ENCODE data around the gene KBTBD13.
"Not testable (repeated sequence)": the region's sequence is repeated elsewhere in the genome, so short reads cannot be mapped to it uniquely, and the experiment has no call there.

Gene KBTBD13

DNA sequence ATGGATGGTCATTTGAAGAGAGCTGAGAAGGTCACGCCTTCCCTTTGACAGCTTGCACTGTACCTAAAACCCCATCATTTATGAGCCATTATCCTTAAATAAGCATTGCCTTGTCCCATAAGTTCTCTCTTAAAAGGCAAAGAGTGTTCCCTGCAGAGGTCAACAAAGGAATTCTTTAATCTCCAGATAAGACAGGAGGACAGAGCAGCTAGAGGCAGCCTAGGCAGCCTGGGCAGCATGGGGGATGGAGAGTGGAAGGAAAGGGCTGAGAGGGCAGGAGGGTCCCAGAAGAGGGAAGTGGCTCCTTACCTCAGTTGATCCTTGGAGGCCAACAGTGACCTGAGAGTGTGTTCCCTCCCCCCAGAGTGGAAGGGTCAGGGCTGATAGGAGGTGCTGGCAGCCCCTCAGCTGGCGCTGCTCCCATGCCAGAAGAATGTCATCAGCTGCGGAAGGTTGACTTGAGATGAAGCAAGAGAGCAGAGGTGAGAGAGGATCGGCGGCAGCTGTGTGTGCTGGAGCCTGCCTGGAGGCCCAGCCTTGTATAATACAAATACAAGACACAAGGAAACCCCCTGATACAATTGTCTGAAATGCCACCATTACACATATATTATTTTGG is 12.8 kb downstream of the KBTBD13 start:
- DNase-seq (ENCODE audit: low spot score) = no peak

DNA sequence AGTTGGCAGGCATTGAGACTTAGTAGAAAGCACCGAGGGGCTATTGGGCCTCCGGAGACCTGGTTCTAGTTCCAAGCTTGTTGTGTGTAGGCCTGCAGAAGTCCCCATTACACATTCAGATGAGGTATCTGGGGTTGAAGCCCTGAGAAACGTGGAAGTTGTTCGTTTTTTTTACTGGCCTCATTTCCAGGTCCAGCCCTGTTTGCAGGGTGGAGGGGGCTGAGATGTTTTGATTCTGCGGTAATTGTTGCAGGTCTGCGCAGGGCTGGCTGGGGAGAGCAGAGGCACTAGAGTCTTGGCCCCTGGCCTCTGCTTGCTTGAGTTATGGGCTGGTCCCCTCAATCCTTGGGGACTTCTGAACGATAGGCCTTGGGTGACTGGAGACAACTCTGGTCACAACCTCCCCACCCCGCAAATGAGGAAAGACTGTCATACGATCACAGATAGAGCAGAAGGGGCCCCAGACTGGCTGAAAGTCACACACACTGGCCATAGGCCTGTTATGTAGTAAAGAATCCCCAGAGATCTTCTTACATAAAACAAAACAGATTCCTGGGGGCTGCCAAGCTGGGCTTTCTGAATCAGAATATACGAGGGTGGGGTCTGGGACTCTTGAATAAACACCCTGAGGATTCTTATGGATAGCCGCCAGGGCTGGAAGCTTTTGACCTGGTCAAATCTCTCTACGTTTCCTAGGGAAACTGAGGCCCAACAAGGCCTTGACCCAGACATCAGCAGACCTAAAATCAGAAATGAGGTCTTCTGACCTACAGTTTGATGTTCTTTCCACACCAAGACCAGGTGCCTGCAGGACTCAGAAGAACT is 15.6 kb downstream of the KBTBD13 start:
- no peak for DNase-seq (ENCODE audit: low spot score)

DNA sequence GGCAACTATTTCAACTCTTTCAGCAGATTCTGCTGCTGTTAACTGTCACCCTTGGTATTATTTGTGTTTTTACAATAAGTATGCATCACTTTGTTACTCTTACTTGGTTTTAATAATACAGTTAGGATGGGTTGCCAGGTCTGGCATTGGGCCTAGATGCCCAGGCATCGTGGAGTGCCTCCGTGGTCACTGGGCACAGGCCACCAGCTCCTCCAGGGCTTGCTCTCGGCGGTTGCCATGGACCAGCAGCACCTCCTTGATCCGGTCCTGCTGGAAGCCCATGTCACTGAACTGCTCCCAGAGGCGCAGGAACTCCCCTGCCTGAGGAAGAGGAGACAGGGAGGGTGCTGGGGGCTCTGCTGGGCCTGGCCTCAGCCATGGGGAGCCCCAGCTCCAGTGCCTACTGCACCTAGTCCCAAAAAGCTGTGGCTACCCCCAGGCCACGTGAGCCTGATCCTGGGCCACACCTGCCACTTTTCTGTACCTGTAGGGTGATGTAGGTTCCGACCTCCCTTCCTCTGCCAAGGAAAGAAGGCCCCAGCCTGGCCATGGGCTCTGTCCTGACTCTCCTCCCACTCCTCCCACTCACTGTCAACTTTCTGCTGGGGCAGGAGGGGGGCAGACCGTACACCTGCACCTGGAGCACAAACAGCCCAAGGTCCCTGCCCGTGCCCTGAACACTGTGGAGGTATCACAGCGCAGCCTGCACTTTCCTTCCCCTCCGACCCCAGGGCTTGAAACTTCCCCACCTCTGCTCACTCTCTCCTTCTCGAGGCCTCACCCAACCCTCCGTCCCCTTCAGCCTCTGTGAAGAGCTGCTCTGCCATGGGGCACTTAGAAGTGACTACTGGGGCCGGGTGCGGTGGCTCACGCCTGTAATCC is 16.6 kb downstream of the KBTBD13 start:
- no peak for DNase-seq (ENCODE audit: low spot score)

DNA sequence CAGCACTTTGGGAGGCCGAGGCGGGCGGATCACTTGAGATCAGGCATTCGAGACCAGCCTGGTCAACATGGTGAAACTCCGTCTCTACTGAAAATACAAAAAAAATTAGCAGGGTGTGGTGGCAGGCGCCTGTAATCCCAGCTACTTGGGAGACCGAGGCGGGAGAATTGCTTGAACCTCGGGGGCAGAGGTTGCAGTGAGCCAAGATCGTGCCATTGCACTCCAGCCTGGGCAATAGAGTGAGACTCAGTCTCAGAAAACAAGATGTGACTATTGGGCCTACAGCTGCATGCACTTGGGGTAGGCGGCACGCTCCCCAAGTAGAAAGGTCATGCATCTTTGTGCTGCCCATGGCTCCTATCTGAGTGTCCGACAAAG is 17.2 kb downstream of the KBTBD13 start:
- DNase-seq (ENCODE audit: low spot score) = not testable (repeated sequence)

DNA sequence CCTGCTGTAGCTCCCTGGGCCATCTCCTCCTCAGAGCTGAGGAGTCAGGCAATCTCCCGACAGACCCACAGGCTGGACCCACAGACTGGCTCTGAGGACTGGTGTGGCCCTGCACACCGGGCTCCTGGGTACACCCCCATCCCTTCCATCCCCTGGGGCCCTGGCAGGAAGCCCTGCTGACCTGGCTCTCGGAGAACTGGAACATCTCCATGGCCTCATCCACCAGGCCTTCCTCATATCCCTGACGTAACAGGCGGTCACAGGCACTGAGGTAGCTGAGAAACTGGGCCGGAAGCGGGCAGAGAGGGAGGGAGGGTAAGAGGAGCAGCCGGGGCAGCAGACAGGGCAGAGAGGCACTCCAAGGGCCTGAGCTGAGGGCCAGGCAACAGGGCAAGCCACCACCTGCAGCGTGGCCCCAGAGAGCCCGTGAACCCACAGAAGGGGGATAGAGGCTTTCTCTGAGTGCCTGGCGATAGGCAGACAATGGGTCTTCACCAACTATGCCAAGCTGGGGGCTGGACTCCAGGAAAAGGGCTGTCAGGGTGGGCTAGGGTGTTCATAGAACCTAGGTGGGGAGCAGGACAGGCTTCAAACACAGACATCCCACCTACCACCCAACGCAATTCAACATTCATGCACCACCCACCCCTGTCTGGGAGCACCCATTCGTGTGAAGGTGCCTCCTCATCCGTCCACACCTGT is 17.9 kb downstream of the KBTBD13 start:
- DNase-seq (ENCODE audit: low spot score) = no peak

DNA sequence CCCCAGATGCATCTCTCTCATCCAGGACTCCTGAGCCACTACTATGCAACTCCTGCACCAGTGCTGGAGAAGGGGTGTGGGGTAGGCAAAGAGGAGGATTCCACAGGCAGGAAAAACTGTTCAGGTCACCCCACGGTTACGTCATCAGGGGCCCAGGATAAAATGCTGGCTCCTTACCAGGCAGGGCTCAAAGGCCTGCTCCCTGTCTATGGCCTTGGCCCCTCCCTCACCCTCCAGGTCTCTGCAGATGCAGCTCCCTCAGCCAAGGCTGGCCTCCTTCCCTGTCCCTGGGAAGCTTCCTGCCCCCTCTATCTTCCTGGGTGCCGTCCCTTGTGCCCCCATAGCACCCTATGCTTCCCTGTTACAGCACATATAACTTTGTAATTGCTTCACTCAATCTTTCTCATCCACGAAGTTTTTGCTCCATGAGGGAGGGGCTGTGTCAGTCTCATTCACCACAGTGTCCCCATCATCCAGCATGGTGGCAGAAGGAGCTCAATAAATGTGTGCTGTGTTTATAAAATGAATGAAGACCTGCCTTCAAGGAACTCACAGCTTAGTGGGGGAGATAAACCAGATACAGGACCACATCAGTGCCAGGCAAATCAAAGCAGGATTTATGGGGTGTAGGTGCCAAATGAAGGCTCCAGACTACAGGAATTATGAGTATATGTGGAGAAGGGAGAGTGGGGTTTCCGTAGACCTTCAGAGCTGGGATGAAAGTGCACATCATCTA is 18.6 kb downstream of the KBTBD13 start:
- no peak for DNase-seq (ENCODE audit: low spot score)

DNA sequence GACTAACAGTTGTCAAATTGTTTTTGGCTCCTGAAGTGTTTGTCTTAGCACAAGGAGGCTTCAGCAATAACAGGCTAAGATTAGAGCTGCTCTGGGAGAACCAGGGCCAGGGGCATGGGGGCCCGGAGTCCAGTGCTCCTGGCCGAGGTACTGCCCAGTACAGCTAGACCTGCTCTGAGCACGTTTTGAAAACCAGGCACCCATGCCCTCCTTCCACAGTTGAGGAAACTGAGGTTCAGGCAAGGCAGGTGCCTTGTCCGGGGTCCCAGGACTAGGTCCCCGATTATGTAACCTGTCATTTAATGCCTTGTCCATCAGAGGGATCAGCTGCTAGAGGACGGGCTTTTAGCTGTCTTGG is 19.2 kb downstream of the KBTBD13 start:
- no peak for DNase-seq (ENCODE audit: low spot score)

DNA sequence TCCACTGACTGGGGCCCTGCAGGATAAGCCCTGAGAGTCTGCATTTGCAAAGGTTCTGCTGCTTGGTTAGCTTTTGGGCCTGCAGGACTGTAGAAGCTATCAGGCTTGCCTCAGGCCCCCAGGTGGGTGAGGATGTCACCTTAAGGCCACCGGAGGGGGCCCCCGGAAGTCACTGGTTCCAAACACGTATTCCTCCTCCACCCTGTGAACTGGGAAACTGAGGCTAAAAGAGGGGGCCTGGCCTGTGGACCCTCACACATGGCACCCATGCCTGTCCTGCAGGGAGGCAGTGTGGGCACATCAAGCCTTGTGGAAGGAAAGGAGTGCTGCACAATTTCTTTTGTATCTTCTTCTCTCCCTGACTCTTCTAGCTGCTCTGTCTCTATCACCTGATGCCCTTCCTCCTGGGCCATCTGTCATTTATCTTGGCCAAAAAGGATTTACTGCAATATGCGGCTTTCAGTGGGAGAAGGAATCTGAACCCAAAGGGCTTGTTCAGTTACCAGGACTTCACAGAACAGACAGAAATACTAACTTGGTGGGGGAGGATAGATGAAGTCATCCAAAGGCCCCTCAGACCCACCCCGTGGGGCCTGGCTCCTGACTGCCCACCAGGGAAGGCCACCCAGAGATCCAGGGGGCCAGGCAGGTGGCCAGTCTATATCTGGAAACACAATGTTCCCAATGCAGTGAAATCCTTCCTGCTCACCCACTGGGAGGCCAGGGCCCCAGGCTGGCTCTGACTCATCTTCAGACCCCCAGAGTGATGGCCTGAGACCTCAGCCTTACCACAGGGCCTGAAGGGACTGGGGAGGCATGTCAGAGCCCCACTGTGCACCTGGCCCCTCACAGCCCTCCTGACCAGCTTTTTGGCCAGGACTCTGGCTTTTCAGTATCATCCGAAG is 20.2 kb downstream of the KBTBD13 start:
- no peak for DNase-seq (ENCODE audit: low spot score)

DNA sequence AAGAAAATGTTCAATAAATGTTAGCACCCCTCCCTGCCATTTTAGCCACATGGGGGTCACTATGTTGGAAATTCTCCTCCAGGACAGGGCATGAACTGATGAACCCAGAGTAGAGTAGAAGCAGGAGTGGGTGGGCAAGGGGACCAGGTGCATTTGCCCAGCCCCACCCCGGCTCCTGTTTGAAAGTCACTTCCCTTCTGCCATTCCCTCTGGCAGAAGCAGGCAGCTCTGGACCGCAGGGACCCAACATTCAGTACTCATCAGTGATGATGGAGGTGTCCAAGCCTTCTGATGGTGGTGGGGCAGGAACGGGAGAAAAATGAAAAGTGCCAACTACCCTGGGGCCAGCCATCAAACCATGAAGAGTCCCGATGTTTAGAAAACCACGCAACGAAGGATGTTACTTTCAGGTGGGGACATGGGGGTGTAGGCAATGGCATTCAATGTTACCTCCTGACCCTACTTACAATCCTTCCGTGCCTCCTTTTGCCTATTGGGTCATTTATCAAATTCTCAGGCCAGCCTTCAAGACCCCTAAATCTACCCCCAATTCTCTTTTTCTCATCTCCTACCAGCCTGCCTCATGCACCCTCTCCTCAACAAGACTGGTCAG is 21.2 kb downstream of the KBTBD13 start:
- no peak for DNase-seq (ENCODE audit: low spot score)

DNA sequence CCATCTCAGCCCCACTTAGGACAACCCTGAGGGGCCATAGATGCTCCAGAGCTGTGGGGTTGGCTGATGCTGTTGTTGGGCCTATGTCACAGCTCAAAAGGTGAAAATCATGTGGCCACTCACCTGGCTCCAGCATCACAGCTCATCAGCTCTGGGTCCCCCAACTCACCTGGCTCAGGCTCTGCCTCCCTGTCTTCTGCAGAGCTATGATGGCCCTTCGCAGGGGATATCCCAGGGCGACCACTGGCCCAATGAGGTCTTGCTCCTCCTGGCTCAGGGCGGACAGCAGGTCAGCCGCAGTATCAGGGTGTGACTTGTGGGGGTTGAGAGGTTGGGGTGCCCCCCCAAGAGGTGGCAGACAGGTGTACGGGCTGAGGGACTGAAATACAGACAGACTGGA is 22.8 kb downstream of the KBTBD13 start:
- no peak for DNase-seq (ENCODE audit: low spot score)

DNA sequence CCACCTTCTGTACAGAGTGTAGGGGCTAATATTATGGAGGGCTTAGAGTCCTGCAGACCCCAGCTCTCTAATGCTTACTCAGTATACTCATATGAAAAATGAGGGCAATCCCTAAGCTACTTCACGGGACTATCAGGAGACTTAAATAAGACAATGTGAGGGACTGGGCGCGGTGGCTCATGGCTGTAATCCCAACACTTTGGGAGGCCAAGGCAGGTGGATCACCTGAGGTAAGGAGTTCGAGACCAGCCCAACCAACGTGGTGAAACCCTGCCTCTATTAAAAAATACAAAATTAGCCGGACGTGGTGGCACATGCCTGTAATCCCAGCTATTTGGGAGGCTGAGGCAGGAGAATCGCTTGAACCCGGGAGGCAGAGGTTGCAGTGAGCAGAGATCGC is 23.3 kb downstream of the KBTBD13 start:
- not testable (repeated sequence) for DNase-seq (ENCODE audit: low spot score)

DNA sequence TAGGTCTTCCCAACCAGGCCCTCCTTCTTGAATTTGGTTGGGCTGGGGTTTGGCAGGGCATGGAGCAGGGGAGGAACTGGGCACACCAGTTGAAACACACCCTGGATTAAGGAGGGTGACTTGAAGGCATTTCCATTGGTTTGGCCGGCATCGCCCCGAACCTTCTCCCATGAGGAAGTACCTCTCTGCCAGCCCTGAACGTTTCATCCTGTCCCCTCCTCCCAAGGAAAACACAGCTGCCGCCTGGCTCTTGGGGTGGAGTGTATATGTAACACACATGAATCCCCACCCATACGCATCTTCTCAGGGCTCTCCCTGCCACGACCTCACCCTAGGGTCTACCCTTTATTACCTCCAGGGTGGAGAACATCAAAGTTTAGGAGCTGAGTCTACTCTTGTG is 23.9 kb downstream of the KBTBD13 start:
- DNase-seq (ENCODE audit: low spot score) = no peak

DNA sequence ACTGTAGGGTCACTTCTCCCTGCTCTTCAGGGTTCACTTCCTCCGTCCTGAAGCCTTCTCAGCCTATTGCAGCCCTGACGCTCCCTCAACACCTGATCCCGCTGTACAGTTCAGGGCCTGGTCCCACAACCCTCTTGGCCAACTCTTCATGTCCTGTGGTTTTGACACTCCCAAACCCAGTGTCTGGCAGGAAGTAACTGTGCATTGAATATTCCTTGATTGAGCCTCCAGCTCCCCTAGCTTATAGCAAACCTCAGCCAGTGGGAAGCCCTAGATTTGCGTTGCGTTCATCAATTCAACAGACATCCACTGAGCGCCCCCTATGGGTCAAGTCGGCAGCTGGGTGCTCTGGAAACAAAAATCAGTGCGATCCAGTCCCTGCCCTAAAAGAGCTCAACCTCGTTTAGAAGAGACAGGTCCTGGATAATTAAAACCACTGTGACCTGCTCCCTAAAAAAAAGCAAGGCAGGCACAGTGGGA is 24.9 kb downstream of the KBTBD13 start:
- DNase-seq (ENCODE audit: low spot score) = peak; percentile 44

DNA sequence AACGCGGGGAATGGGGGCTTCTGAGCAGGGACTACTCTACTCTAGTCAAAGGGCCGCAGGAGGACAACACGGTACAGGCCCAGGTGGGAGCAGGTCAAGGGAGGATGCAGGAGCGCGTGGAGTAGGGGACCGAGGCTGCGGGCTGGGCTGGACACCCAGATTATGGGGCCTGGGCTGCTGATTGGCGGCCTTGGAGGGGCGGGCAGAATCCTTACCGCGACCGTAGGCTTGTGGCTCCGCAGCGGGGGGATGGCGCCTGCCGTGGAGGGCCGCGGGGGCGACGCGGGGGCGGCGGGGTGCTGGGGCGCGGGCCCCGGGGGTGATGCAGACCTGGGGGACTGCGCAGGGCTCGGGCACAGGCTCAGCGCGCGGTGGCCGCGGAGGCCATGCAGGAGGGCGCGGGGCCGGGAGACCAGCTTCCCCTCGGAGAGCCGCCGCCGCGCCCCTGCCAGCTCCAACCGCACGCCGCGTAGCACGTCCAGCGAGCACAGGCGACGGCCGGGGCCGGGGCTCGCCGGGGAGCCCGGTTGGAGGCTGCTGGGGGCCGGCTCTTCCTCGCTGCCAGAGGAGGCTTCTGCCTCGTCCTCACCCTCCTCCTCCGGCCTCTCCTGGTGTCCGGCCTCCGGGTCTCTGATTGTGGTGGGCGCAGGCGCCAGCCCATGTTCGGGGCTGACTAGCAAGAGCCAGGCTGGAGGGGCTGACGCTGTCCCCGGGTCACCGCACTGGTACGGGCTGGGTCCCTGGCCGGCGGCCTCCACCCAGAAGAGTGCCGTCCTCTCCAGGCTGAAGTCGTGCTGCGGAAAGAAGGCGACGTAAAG is 25.6 kb downstream of the KBTBD13 start:
- no peak for DNase-seq (ENCODE audit: low spot score)

DNA sequence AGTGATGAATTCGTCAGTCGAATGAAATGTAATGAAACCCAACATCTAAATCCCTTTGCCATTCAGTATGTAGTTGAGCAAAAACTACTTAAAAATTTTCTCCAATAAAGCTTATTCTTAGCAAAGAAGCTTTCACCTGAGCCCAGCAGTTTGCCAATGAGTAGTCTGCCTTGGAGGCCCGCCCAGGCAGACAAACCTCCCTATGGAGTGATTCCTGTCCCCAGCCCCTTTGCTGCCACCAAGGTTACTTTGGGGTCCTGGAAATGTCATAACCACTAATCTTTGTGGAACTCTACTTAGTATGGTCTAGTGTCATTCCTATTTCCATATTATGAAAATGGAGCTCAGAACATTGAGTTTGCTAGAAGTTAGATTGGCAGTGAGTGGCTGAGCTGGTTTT is 26.4 kb downstream of the KBTBD13 start:
- no peak for DNase-seq (ENCODE audit: low spot score)

DNA sequence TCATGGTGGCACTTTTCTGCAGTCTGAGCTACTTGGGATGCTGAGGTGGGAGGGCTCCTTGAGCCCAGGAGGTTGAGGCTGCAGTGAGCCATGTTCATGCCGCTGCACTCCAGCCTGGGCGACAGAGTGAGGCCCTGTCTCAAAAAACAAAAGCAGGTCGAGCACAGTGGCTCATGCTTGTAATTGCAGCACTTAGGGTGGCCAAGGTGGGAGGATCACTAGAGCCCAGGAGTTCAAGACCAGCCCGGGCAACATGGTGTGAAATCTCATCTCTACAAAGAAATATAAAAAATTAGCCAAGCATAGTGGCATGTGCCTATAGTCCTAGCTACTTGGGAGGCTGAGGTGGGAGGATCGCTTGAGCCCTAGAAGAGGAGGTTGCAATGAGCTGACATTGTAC is 28.5 kb downstream of the KBTBD13 start:
- DNase-seq (ENCODE audit: low spot score) = no peak

DNA sequence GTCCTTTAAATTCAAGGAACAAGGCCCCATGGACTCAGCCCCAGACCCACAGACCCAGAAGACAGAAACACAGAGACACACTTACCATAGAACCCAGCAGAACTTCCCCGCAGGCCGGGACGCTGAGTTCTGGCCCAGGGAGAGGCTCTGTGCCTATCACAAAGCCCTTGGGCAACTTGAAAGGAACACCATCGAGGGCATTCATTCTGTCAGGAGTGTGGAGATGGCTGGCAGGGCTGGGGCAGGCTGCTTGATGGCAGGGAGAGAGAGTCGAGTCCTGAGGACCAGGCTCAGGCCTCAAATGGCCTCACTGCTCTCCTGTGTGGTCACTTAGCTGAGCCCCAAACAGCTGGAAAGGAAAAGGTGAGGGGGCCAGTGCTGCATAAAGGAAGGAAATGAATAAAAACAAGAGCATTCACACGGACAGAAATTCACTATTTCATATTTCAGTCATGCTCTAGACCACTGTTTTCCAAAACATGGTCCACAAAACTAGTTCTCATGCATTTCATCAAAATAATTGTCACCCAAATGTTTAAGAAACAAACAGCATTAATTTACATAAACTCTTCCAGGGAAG is 29.6 kb downstream of the KBTBD13 start:
- DNase-seq (ENCODE audit: low spot score) = no peak

DNA sequence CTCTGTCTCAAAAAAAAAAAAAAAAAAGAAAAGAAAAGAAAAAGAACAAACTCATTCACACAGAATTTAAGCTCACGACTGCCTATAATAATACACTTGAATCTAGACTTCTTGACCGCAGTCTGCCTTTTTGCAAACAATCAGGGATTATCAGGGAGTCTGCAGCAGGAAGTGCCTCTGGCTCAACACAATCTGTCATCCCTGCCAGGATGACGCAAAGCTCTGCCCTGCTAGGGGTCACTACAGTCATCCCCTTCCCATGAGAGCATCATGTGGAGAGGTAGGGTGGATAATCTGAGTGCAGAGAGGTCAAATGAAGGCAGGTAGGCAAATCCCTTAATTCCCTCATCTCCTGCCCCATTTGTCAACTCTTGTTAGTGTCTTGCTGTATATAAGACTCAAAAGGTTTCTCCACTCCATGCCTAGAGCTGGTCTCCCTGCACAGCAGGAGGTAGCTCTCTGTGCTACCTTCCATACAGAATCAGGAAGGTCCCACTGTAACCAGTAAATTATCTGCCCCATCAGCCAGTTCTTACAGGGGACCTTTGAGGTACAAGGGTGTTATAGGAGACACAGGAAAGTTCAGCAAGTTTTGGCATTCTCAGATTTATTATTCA is 34.2 kb downstream of the KBTBD13 start:
- DNase-seq (ENCODE audit: low spot score) = no peak

Measured in hematopoietic multipotent progenitor cell treated with erythropoietin and hydrocortisone succinate and interleukin-3 and kit ligand, for 17 days (in vitro differentiated cells).